GM21423 (cell line): ENCODE results near the gene RPS28.

ENCODE experiments used
- ATAC-seq: cut with Tn5 transposase; IDR thresholded peaks from one replicate; pipeline ENCODE4 v1.9.1; 2021; ENCODE audit warnings: mild to moderate bottlenecking, moderate library complexity; ENCODE audit not compliant: unreplicated experiment

Gene RPS28

GRCh38 chr19:8370176-8371010 is 49.1 kb downstream of the RPS28 start:
- no peak for ATAC-seq

GRCh38 chr19:8371011-8371804 is 49.9 kb downstream of the RPS28 start:
- no peak for ATAC-seq
